HEK293 (cell line): ENCODE measurements around the gene RAI14.

Experiments used
- CTCF ChIA-PET: fragments of 350-600 bp; formaldehyde crosslinking; extraction: SDS; loops from one replicate; lab custom pipeline; 2021; ENCODE audit warnings: antibody characterized with exemption; lab: Yijun Ruan, JAX
- POLR2A ChIA-PET: fragments of 300-600 bp; formaldehyde crosslinking; extraction: SDS; loops from one replicate; lab custom pipeline; 2020; ENCODE audit warnings: antibody characterized with exemption, inconsistent platforms; lab: Yijun Ruan, JAX
- H3K27ac ChIP-seq: fragments of 200-500 bp; sonication (Bioruptor generic); 2 replicates; pipeline ENCODE4 v1.5.1; 2014; ENCODE audit warnings: low read depth, low read length, control low read depth, inconsistent platforms; ENCODE audit errors: extremely low read depth
- H3K36me3 ChIP-seq, 2 experiments: fragments of 200-500 bp in 1 of 2; sonication (Bioruptor generic) in 1 of 2; 1 replicate in 1 of 2; 2 replicates in 1 of 2; pipeline ENCODE4 v1.5.1; 2014 to 2017; ENCODE audit warnings: inconsistent platforms in 2 of 2, low read length in 2 of 2; ENCODE audit not compliant: control insufficient read depth in 2 of 2, insufficient read depth in 1 of 2
- H3K4me1 ChIP-seq: fragments of 200-500 bp; sonication (Bioruptor generic); 2 replicates; pipeline ENCODE4 v1.5.1; 2014; ENCODE audit warnings: mild to moderate bottlenecking, low read length, inconsistent platforms; ENCODE audit not compliant: control insufficient read depth, insufficient read depth
- H3K4me3 ChIP-seq: 2 replicates; pipeline ENCODE4 v1.5.1; 2011; ENCODE audit warnings: low read depth, mild to moderate bottlenecking, control low read depth, low read length, moderate library complexity
- H3K9me3 ChIP-seq: fragments of 200-500 bp; sonication (Bioruptor generic); 2 replicates; pipeline ENCODE4 v1.5.1; 2014; ENCODE audit warnings: low read depth, low read length, inconsistent platforms; ENCODE audit not compliant: control insufficient read depth, insufficient read depth
- AEBP2 ChIP-seq: fragments of 450-650 bp; formaldehyde crosslinking; IDR thresholded peaks from 2 replicates; pipeline ENCODE4 v1.5.1; 2016; ENCODE audit warnings: missing biosample characterization, missing genetic modification characterization, borderline replicate concordance
- BCL11A ChIP-seq: fragments of 450-650 bp; formaldehyde crosslinking; IDR thresholded peaks from 2 replicates; pipeline ENCODE4 v1.5.1; 2016; ENCODE audit warnings: low read depth, missing biosample characterization, missing genetic modification characterization
- GLI2 ChIP-seq: fragments of 450-650 bp; formaldehyde crosslinking; IDR thresholded peaks from 2 replicates; pipeline ENCODE4; 2017; ENCODE audit warnings: missing biosample characterization, missing genetic modification characterization, low read depth, borderline replicate concordance
- GLIS1 ChIP-seq: fragments of 450-650 bp; formaldehyde crosslinking; IDR thresholded peaks from 2 replicates; pipeline ENCODE4 v1.5.1; 2016; ENCODE audit warnings: missing biosample characterization, missing genetic modification characterization
- MZF1 ChIP-seq: fragments of 450-650 bp; formaldehyde crosslinking; IDR thresholded peaks from 2 replicates; pipeline ENCODE4 v1.5.1; 2017; ENCODE audit warnings: missing biosample characterization, missing genetic modification characterization, borderline replicate concordance
- PATZ1 ChIP-seq: fragments of 450-650 bp; formaldehyde crosslinking; IDR thresholded peaks from 2 replicates; pipeline ENCODE4 v1.5.1; 2016; ENCODE audit warnings: missing biosample characterization, missing genetic modification characterization
- SETDB1 ChIP-seq: IDR thresholded peaks from one replicate; pipeline ENCODE4 v1.6.1; 2017; ENCODE audit warnings: mild to moderate bottlenecking, low read length, moderate library complexity, mixed read lengths; ENCODE audit not compliant: insufficient read length
- SP2 ChIP-seq: fragments of 450-650 bp; formaldehyde crosslinking; IDR thresholded peaks from 2 replicates; pipeline ENCODE4 v1.5.1; 2016; ENCODE audit warnings: missing biosample characterization, missing genetic modification characterization
- ZBTB8A ChIP-seq: fragments of 450-650 bp; formaldehyde crosslinking; IDR thresholded peaks from 2 replicates; pipeline ENCODE4 v1.5.1; 2016; ENCODE audit warnings: missing biosample characterization, missing genetic modification characterization
- ZFP69B ChIP-seq: fragments of 450-650 bp; formaldehyde crosslinking; IDR thresholded peaks from 2 replicates; pipeline ENCODE4 v1.5.1; 2016; ENCODE audit warnings: missing biosample characterization, missing genetic modification characterization
- ZNF19 ChIP-seq: fragments of 450-650 bp; formaldehyde crosslinking; IDR thresholded peaks from 2 replicates; pipeline ENCODE4; 2016; ENCODE audit warnings: missing biosample characterization, missing genetic modification characterization, low read depth
- ZNF266 ChIP-seq: fragments of 450-650 bp; formaldehyde crosslinking; IDR thresholded peaks from 2 replicates; pipeline ENCODE4 v1.5.1; 2016; ENCODE audit warnings: missing biosample characterization, missing genetic modification characterization, low read depth
- ZNF324 ChIP-seq: fragments of 450-650 bp; formaldehyde crosslinking; IDR thresholded peaks from 2 replicates; pipeline ENCODE4 v1.5.1; 2016; ENCODE audit warnings: missing biosample characterization, missing genetic modification characterization
- ZNF350 ChIP-seq: fragments of 450-650 bp; formaldehyde crosslinking; IDR thresholded peaks from 2 replicates; pipeline ENCODE4 v1.5.0; 2017; ENCODE audit warnings: missing biosample characterization, mild to moderate bottlenecking, missing genetic modification characterization
- ZNF416 ChIP-seq: fragments of 450-650 bp; formaldehyde crosslinking; IDR thresholded peaks from 2 replicates; pipeline ENCODE4 v1.5.1; 2016; ENCODE audit warnings: missing biosample characterization, missing genetic modification characterization
- ZNF623 ChIP-seq: fragments of 450-650 bp; formaldehyde crosslinking; IDR thresholded peaks from 2 replicates; pipeline ENCODE4 v1.5.1; 2016; ENCODE audit warnings: missing biosample characterization, missing genetic modification characterization
- ZNF692 ChIP-seq: fragments of 450-650 bp; formaldehyde crosslinking; IDR thresholded peaks from 2 replicates; pipeline ENCODE4 v1.5.1; 2016; ENCODE audit warnings: missing biosample characterization, missing genetic modification characterization
- ZNF776 ChIP-seq: fragments of 450-650 bp; formaldehyde crosslinking; IDR thresholded peaks from 2 replicates; pipeline ENCODE4 v1.5.0; 2017; ENCODE audit warnings: missing biosample characterization, missing genetic modification characterization, borderline replicate concordance

RAI14 gene

GRCh38 chr5:34749431-34749873 is 93.3 kb downstream of the RAI14 start:
- Histone ChIP-seq H3K27ac (no peak overlapping the region), H3K4me1 (0 out of 2 replicates have a peak, but pooled peaks cover 4% of the 10 kb centered on the region), H3K36me3 (no peaks in the 10 kb centered on the region; a peak in 1 of 3 replicates), H3K9me3 (no peaks in the 10 kb centered on the region), H3K4me3 (no peak overlapping the region)
- ChIA-PET CTCF (no interaction called here), POLR2A (no interaction called here)
- TF ChIP-seq PATZ1 (tag by site-specific recombination) (no peak), ZNF776 (tag by site-specific recombination) (no peak), AEBP2 (tag by site-specific recombination) (no peak), ZFP69B (no peak), ZNF416 (tag by site-specific recombination) (no peak), GLI2 (tag by site-specific recombination) (no peak)

- no peak for TF ChIP-seq GLIS1
- no peak for TF ChIP-seq MZF1
- TF ChIP-seq ZNF266 (tag by site-specific recombination), result no peak
- no peak for TF ChIP-seq SETDB1
- no peak for TF ChIP-seq ZNF19
- TF ChIP-seq SP2, result no peak
- TF ChIP-seq ZNF692 (tag by site-specific recombination), result no peak
- TF ChIP-seq GLI2 (tag by site-specific recombination), result no peak
- no peak for TF ChIP-seq ZNF324 (tag by site-specific recombination)
- no peak for TF ChIP-seq BCL11A (tag by site-specific recombination)
- no peak for TF ChIP-seq ZNF350 (tag by site-specific recombination)
- no peak for TF ChIP-seq ZBTB8A
- no peak for TF ChIP-seq ZNF623 (tag by site-specific recombination)
- ChIA-PET POLR2A (no interaction called here), CTCF (no interaction called here)
- no peaks in the 10 kb centered on the region for H3K9me3 ChIP-seq
- no peaks in the 10 kb centered on the region; a peak in 1 of 3 replicates for H3K36me3 ChIP-seq
- H3K27ac ChIP-seq, result no peak overlapping the region
- H3K4me3 ChIP-seq, result no peak overlapping the region
- H3K4me1 ChIP-seq, result 0 out of 2 replicates have a peak, but pooled peaks cover 4% of the 10 kb centered on the region
These were observed 94.1 kb downstream of the RAI14 start for GRCh38 chr5:34750206-34750605.
